ENCODE data around the gene SLC16A8. TPM values are rescaled to one million over a fixed set of nuclear protein-coding genes. Genes with fewer than 3 reads are reported as not detected.

SLC16A8 gene
- total RNA-seq, 1 experiment from 2014 or later = 1.1 TPM

DNA sequence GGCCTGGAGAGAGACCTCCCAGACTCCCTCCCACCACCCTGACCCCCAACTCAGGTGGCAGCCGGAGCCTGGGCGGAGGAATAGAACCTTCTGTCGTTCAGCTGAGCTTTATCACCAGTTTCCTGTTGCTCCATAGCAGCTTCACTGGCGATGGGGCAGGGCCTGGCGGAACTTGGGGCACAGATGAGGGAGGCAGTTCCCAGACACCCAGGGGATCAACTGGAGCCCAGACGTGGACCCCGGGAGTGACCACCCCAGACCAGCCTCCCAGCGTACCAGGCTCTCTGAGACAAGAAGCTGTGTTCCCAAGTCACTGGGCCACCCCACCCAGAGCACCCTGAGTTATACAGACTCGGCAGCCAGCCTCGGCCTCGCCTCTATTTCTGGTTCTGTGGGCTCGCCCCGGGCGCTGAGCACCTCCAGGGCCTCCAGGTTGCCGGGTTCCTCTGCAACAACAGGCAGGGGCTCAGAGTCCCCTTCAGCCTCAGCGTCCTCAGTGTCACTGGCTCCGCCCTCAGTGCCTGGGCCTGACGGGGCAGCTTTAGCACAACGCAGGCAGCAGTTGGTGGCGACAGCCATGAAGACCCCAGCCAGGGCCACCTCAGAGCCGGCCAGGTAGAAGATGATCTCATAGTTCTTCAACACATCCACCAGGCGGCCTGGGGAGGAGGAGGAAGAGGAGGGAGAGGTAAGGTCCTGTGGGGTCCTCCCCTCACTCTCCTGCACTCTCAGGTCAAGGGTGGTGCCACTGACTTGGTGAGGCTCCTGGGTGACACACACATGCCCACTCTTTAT, 5.7 kb downstream of the SLC16A8 start:
- TF ChIP-seq, protein P1, sequence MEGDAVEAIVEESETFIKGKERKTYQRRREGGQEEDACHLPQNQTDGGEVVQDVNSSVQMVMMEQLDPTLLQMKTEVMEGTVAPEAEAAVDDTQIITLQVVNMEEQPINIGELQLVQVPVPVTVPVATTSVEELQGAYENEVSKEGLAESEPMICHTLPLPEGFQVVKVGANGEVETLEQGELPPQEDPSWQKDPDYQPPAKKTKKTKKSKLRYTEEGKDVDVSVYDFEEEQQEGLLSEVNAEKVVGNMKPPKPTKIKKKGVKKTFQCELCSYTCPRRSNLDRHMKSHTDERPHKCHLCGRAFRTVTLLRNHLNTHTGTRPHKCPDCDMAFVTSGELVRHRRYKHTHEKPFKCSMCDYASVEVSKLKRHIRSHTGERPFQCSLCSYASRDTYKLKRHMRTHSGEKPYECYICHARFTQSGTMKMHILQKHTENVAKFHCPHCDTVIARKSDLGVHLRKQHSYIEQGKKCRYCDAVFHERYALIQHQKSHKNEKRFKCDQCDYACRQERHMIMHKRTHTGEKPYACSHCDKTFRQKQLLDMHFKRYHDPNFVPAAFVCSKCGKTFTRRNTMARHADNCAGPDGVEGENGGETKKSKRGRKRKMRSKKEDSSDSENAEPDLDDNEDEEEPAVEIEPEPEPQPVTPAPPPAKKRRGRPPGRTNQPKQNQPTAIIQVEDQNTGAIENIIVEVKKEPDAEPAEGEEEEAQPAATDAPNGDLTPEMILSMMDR (conservative IDR thresholded peaks at IDR 0.05) = 0 out of 3 replicates have a peak, but pooled peaks have one; percentile 9
- Histone ChIP-seq H2BK15ac (ENCODE audit: low read depth, low read length) (no peak overlapping the region), H3K9ac (ENCODE audit: extremely low read depth, insufficient read length, low read length) (no peak overlapping the region), H4K8ac (replicated peaks; ENCODE audit: insufficient read length, low read depth, low read length) (no peak overlapping the region), H3K4ac (ENCODE audit: low read depth, low read length) (no peak overlapping the region), H3K27me3 (ENCODE audit: insufficient read depth, low read length) (peaks cover 5% of the 10 kb centered on the region; the same call in 1 of the 2 replicates), H3K79me1 (ENCODE audit: insufficient read depth, low read depth, low read length, poor library complexity, severe bottlenecking) (no peaks in the 10 kb centered on the region), H3K14ac (ENCODE audit: insufficient read depth, low read length) (no peak overlapping the region; the same call in 1 of the 2 replicates), H3K9me3 (ENCODE audit: control insufficient read depth, low read depth, low read length) (no peaks in the 10 kb centered on the region), H3K23me2 (ENCODE audit: insufficient read length, low read depth, low read length, poor library complexity, severe bottlenecking) (no peaks in the 10 kb centered on the region), H3K79me2 (ENCODE audit: insufficient read depth, low read length) (no peaks in the 10 kb centered on the region), H2BK12ac (ENCODE audit: insufficient read length, low read depth, low read length) (no peak overlapping the region), H2BK20ac (ENCODE audit: low read depth, low read length, poor library complexity, severe bottlenecking) (no peak overlapping the region), H3K27ac (ENCODE audit: insufficient read length, low read depth, low read length) (no peak overlapping the region), H2AK5ac (ENCODE audit: insufficient read length, low read length) (no peak overlapping the region), H4K20me1 (ENCODE audit: control insufficient read depth, insufficient read depth, insufficient read length) (no peaks in the 10 kb centered on the region), H4K5ac (ENCODE audit: insufficient read length, low read depth, low read length) (no peak overlapping the region), H2AFZ (ENCODE audit: low read length) (no peak overlapping the region), H3K23ac (ENCODE audit: insufficient read length, low read depth, low read length) (no peak overlapping the region), H3T11ph (ENCODE audit: low read length) (no peak overlapping the region), H4K91ac (ENCODE audit: insufficient read length, low read depth, low read length) (no peak overlapping the region), H2BK5ac (ENCODE audit: insufficient read length, low read length) (no peak overlapping the region), H3K56ac (ENCODE audit: insufficient read length, low read depth, low read length) (no peak overlapping the region), H3K4me1 (ENCODE audit: insufficient read depth, low read length) (no peaks in the 10 kb centered on the region; the same call in 1 of the 2 replicates), H2BK120ac (ENCODE audit: low read depth, low read length, poor library complexity, severe bottlenecking) (no peak overlapping the region), H3K18ac (ENCODE audit: insufficient read length, low read depth, low read length) (no peak overlapping the region), H3K4me2 (ENCODE audit: insufficient read depth, insufficient read length, low read length) (no peak overlapping the region)
- H3K27ac Mint-ChIP-seq = no peak overlapping the region
- no peak overlapping the region for H3K4me3 Mint-ChIP-seq
- no peak for DNase-seq
- H3K27me3 Mint-ChIP-seq (ENCODE audit: low read depth) = peaks cover 23% of the 10 kb centered on the region
- peaks cover 1 to 14% of the 10 kb centered on the region in 2 experiments; a peak in 2 of 4 replicates for H3K4me1 Mint-ChIP-seq
- WGBS (ENCODE audit: extremely low coverage, insufficient read length, low lambda C conversion rate) = no CpG with 5 or more reads among the region's 22 CpGs
- no peaks in the 10 kb centered on the region for H3K9me3 Mint-ChIP-seq
- H3K36me3 Mint-ChIP-seq (ENCODE audit: insufficient read depth in 1 of 3, low read depth in 3 of 3) = peaks cover 2 to 22% (median 10%) of the 10 kb centered on the region in 3 experiments; a peak in 6 of 7 replicates
